GM12878 (cell line): Measurements from ENCODE around the gene HIVEP2. TPM values are rescaled to one million over a fixed set of nuclear protein-coding genes. Genes with fewer than 3 reads are reported as not detected.

Experiments
- CBX5 ChIP-seq: sonication (generic); IDR thresholded peaks from 2 replicates; pipeline ENCODE4 v1.6.1; 2016; ENCODE audit warnings: low read depth, moderate library complexity, mild to moderate bottlenecking, inconsistent platforms
- DPF2 ChIP-seq: fragments of 450-650 bp; IDR thresholded peaks from 2 replicates; pipeline ENCODE4 v1.6.1; 2017; ENCODE audit warnings: mild to moderate bottlenecking
- ELK1 ChIP-seq: IDR thresholded peaks from 2 replicates; pipeline ENCODE4 v1.6.1; 2012; ENCODE audit warnings: low read depth, low read length, improper control_type of control experiment
- HSF1 ChIP-seq: fragments of 150-350 bp; IDR thresholded peaks from 2 replicates; pipeline ENCODE4 v1.6.1; 2014; ENCODE audit warnings: mild to moderate bottlenecking, low read depth, low read length
- IRF4 ChIP-seq: IDR thresholded peaks from 2 replicates; pipeline ENCODE4 v1.6.1; 2011; ENCODE audit warnings: low read depth, low read length
- KLF5 ChIP-seq: fragments of 450-650 bp; IDR thresholded peaks from 2 replicates; pipeline ENCODE4 v1.6.1; 2014; ENCODE audit warnings: mild to moderate bottlenecking; ENCODE audit not compliant: partially characterized antibody
- POLR2AphosphoS5 ChIP-seq: IDR thresholded peaks from 2 replicates; pipeline ENCODE4 v1.6.1; 2011; ENCODE audit warnings: mild to moderate bottlenecking, low read length, inconsistent platforms
- SMAD1 ChIP-seq: fragments of 450-650 bp; IDR thresholded peaks from 2 replicates; pipeline ENCODE4 v1.6.1; 2018; ENCODE audit warnings: mild to moderate bottlenecking, low read depth; ENCODE audit not compliant: partially characterized antibody
- SMARCA5 ChIP-seq: fragments of 450-650 bp; IDR thresholded peaks from 2 replicates; pipeline ENCODE4 v1.6.1; 2017; ENCODE audit warnings: mild to moderate bottlenecking
- TARDBP ChIP-seq: IDR thresholded peaks from 2 replicates; pipeline ENCODE4 v1.6.1; 2016; ENCODE audit warnings: borderline replicate concordance
- ZBTB11 ChIP-seq: fragments of 450-650 bp; formaldehyde crosslinking; IDR thresholded peaks from 2 replicates; pipeline ENCODE4 v1.5.0; 2022; ENCODE audit warnings: mild to moderate bottlenecking, missing genetic modification characterization
- ZNF217 ChIP-seq: fragments of 450-650 bp; IDR thresholded peaks from 2 replicates; pipeline ENCODE4 v1.6.1; 2017; ENCODE audit warnings: antibody characterized with exemption, mild to moderate bottlenecking
- ZNF24 ChIP-seq: fragments of 450-650 bp; IDR thresholded peaks from 2 replicates; pipeline ENCODE4 v1.6.1; 2017; ENCODE audit warnings: antibody characterized with exemption, mild to moderate bottlenecking
- polyA plus RNA-seq, 11 experiments: library from polyadenylated mRNA; depleted of rRNA in 4 of 11; unstranded in 6 of 11; stranded (reverse) in 5 of 11; fragments of >200 nt; fragmentation: Nextera tagmentation in 4 of 11; fragmentation: Illumina TruSeq in 1 of 11; extraction: Ambion mirVana in 4 of 11; extraction: Trizol in 1 of 11; gene quantifications; 1 replicate in 1 of 11; 2 replicates in 10 of 11; pipeline versions ENCODE4 v1.2.1 to v1.2.3, GENCODE V29; 2011 to 2016; ENCODE audit warnings: inconsistent platforms in 2 of 11, missing spikeins in 2 of 11, low read depth in 1 of 11
- total RNA-seq, 4 experiments: library from RNA; depleted of rRNA in 3 of 4; stranded (reverse); fragments of >200 nt in 3 of 4; fragmentation: Illumina TruSeq in 1 of 4; extraction: Trizol in 1 of 4; gene quantifications; 2 replicates each; pipeline versions ENCODE4 v1.2.1 to v1.2.3, GENCODE V29; 2013 to 2021
- TF ChIP-seq, protein P1 (sequence below): IDR thresholded peaks from 2 replicates; pipeline ENCODE4 v1.6.1; 2012; ENCODE audit warnings: improper control_type of control experiment, low read depth, low read length; ENCODE audit not compliant: insufficient replicate concordance
- TF ChIP-seq, protein P2 (sequence below): fragments of 450-650 bp; IDR thresholded peaks from 2 replicates; pipeline ENCODE4 v1.6.1; 2016; ENCODE audit warnings: mild to moderate bottlenecking
- TF ChIP-seq, protein P3 (sequence below): IDR thresholded peaks from 2 replicates; pipeline ENCODE4 v1.6.1; 2012; ENCODE audit warnings: low read depth, low read length, improper control_type of control experiment

The HIVEP2 gene
- total and polyA plus RNA-seq, 10 of the 15 experiments (the other 5 are each of a cell fraction or from before 2014, with no cell fraction given): 1.2 to 15.7 (median 10.2) TPM

- TF ChIP-seq, protein P1, sequence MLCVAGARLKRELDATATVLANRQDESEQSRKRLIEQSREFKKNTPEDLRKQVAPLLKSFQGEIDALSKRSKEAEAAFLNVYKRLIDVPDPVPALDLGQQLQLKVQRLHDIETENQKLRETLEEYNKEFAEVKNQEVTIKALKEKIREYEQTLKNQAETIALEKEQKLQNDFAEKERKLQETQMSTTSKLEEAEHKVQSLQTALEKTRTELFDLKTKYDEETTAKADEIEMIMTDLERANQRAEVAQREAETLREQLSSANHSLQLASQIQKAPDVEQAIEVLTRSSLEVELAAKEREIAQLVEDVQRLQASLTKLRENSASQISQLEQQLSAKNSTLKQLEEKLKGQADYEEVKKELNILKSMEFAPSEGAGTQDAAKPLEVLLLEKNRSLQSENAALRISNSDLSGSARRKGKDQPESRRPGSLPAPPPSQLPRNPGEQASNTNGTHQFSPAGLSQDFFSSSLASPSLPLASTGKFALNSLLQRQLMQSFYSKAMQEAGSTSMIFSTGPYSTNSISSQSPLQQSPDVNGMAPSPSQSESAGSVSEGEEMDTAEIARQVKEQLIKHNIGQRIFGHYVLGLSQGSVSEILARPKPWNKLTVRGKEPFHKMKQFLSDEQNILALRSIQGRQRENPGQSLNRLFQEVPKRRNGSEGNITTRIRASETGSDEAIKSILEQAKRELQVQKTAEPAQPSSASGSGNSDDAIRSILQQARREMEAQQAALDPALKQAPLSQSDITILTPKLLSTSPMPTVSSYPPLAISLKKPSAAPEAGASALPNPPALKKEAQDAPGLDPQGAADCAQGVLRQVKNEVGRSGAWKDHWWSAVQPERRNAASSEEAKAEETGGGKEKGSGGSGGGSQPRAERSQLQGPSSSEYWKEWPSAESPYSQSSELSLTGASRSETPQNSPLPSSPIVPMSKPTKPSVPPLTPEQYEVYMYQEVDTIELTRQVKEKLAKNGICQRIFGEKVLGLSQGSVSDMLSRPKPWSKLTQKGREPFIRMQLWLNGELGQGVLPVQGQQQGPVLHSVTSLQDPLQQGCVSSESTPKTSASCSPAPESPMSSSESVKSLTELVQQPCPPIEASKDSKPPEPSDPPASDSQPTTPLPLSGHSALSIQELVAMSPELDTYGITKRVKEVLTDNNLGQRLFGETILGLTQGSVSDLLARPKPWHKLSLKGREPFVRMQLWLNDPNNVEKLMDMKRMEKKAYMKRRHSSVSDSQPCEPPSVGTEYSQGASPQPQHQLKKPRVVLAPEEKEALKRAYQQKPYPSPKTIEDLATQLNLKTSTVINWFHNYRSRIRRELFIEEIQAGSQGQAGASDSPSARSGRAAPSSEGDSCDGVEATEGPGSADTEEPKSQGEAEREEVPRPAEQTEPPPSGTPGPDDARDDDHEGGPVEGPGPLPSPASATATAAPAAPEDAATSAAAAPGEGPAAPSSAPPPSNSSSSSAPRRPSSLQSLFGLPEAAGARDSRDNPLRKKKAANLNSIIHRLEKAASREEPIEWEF: no peak
- TF ChIP-seq TARDBP (no peak), CBX5 (peak; percentile 22; the same call in 1 of the 2 replicates), POLR2AphosphoS5 (peak; percentile 76), SMAD1 (no peak), ZNF24 (peak; percentile 47; the same call in 1 of the 2 replicates), SMARCA5 (peak; percentile 77; the same call in 1 of the 2 replicates), ZNF217 (no peak), KLF5 (peak; percentile 36), IRF4 (no peak; the same call in 1 of the 2 replicates), DPF2 (peak; percentile 92), ELK1 (no peak), HSF1 (no peak), ZBTB11 (no peak)
- TF ChIP-seq, protein P2, sequence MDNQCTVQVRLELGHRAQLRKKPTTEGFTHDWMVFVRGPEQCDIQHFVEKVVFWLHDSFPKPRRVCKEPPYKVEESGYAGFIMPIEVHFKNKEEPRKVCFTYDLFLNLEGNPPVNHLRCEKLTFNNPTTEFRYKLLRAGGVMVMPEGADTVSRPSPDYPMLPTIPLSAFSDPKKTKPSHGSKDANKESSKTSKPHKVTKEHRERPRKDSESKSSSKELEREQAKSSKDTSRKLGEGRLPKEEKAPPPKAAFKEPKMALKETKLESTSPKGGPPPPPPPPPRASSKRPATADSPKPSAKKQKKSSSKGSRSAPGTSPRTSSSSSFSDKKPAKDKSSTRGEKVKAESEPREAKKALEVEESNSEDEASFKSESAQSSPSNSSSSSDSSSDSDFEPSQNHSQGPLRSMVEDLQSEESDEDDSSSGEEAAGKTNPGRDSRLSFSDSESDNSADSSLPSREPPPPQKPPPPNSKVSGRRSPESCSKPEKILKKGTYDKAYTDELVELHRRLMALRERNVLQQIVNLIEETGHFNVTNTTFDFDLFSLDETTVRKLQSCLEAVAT: no peak; the same call in none of the 2 replicates
- TF ChIP-seq, protein P3, sequence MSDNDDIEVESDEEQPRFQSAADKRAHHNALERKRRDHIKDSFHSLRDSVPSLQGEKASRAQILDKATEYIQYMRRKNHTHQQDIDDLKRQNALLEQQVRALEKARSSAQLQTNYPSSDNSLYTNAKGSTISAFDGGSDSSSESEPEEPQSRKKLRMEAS: peak; percentile 43; the same call in 1 of the 2 replicates
Measured at GRCh38 chr6:142946924-142947713, 2.1 kb upstream of the HIVEP2 start (continued).
